RWPE2 (cell line): ENCODE measurements around the gene IDUA.
A peak's percentile ranks its signal among the peaks of the same experiment; 100 is the strongest.

ENCODE experiments used
- ATAC-seq: fragments of 200-7000 bp; cut with Tn5 transposase; 3 replicates; pipeline ENCODE4 v1.9.1; 2021; ENCODE audit warnings: low read depth
- DNase-seq: peaks from one replicate; pipeline ENCODE4 v3.0.0-alpha.2; 2020; ENCODE audit warnings: low spot score
- H3K27ac ChIP-seq: fragments of 450-650 bp; 2 replicates; pipeline ENCODE4 v1.5.1; 2017; ENCODE audit warnings: mild to moderate bottlenecking; ENCODE audit not compliant: poor library complexity, severe bottlenecking
- H3K27me3 ChIP-seq: fragments of 250-450 bp; sonication (Bioruptor Pico); 2 replicates; pipeline ENCODE4 v1.5.1; 2021; ENCODE audit warnings: mild to moderate bottlenecking, moderate library complexity; ENCODE audit not compliant: insufficient read depth, poor library complexity, severe bottlenecking
- H3K36me3 ChIP-seq: fragments of 250-450 bp; sonication (Bioruptor Pico); 2 replicates; pipeline ENCODE4 v1.5.1; 2020; ENCODE audit warnings: low read depth, mild to moderate bottlenecking, moderate library complexity
- H3K4me1 ChIP-seq: fragments of 250-450 bp; sonication (Bioruptor Pico); 2 replicates; pipeline ENCODE4 v1.5.1; 2021; ENCODE audit warnings: mild to moderate bottlenecking, moderate library complexity; ENCODE audit not compliant: insufficient read depth, poor library complexity, severe bottlenecking
- H3K4me3 ChIP-seq: fragments of 250-450 bp; sonication (Bioruptor Pico); 2 replicates; pipeline ENCODE4 v1.5.1; 2021; ENCODE audit warnings: mild to moderate bottlenecking, moderate library complexity; ENCODE audit not compliant: severe bottlenecking
- H3K9me3 ChIP-seq: fragments of 250-450 bp; sonication (Bioruptor Pico); 2 replicates; pipeline ENCODE4 v1.5.1; 2021; ENCODE audit warnings: mild to moderate bottlenecking, moderate library complexity; ENCODE audit not compliant: severe bottlenecking
- TF ChIP-seq, protein P1 (sequence below): fragments of 450-650 bp; IDR thresholded peaks from one replicate; pipeline ENCODE4 v1.5.1; 2017; ENCODE audit warnings: mild to moderate bottlenecking, moderate library complexity; ENCODE audit not compliant: poor library complexity, severe bottlenecking

IDUA gene

DNA sequence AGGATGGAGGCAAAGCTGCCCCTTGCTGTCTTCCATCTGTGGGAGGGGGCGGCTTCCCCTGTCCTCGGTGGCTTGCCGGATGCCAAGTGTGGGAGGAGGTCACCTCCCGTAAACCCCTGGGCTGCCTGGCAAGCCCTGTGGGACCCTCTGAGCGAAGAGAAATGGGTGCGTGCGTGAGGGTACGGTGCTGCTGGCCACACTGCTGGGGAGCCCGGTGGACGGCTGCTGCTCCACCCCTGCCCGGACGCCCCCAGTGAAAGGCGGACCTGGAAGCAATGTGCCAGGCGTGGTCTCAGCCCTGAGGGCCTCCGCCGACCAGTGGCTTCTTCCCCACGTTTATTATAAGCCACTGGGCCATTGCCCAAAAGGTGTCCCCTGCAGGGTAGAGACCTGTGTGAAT lies 4.6 kb upstream of the IDUA start:
- no peaks in the 10 kb centered on the region for H3K36me3 ChIP-seq
- H3K9me3 ChIP-seq, result no peaks in the 10 kb centered on the region
- H3K27me3 ChIP-seq, result no peaks in the 10 kb centered on the region
- TF ChIP-seq, protein P1, sequence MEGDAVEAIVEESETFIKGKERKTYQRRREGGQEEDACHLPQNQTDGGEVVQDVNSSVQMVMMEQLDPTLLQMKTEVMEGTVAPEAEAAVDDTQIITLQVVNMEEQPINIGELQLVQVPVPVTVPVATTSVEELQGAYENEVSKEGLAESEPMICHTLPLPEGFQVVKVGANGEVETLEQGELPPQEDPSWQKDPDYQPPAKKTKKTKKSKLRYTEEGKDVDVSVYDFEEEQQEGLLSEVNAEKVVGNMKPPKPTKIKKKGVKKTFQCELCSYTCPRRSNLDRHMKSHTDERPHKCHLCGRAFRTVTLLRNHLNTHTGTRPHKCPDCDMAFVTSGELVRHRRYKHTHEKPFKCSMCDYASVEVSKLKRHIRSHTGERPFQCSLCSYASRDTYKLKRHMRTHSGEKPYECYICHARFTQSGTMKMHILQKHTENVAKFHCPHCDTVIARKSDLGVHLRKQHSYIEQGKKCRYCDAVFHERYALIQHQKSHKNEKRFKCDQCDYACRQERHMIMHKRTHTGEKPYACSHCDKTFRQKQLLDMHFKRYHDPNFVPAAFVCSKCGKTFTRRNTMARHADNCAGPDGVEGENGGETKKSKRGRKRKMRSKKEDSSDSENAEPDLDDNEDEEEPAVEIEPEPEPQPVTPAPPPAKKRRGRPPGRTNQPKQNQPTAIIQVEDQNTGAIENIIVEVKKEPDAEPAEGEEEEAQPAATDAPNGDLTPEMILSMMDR, result no peak
- DNase-seq (no peak), ATAC-seq (no peak)
- peaks cover 19% of the 10 kb centered on the region for H3K4me1 ChIP-seq
- H3K4me3 ChIP-seq, result no peak overlapping the region
- H3K27ac ChIP-seq, result no peak overlapping the region

DNA sequence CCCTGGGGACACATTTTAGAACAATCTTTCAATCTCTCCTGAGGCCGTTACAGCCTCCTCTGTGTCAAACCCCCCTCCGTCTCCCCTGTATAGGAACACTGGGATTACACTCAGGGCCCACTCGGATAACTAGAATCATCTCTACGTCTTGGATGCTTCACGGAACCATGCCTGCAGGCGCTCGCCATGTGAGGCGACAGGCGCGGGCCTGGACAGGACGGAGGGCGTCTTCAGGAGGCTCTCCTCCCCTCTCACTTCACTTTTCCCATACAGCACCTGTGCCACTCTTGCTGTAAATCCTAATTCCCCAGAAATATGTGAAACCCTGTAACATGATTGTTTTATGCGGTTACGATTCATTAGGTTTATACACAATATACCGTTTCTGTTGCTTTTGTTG lies 4.0 kb upstream of the IDUA start:
- Histone ChIP-seq H3K4me3 (no peak overlapping the region), H3K36me3 (no peaks in the 10 kb centered on the region), H3K4me1 (peaks cover 19% of the 10 kb centered on the region), H3K27me3 (no peaks in the 10 kb centered on the region), H3K9me3 (no peaks in the 10 kb centered on the region), H3K27ac (no peak overlapping the region)
- TF ChIP-seq, protein P1, result no peak
- DNase-seq (no peak), ATAC-seq (no peak)

DNA sequence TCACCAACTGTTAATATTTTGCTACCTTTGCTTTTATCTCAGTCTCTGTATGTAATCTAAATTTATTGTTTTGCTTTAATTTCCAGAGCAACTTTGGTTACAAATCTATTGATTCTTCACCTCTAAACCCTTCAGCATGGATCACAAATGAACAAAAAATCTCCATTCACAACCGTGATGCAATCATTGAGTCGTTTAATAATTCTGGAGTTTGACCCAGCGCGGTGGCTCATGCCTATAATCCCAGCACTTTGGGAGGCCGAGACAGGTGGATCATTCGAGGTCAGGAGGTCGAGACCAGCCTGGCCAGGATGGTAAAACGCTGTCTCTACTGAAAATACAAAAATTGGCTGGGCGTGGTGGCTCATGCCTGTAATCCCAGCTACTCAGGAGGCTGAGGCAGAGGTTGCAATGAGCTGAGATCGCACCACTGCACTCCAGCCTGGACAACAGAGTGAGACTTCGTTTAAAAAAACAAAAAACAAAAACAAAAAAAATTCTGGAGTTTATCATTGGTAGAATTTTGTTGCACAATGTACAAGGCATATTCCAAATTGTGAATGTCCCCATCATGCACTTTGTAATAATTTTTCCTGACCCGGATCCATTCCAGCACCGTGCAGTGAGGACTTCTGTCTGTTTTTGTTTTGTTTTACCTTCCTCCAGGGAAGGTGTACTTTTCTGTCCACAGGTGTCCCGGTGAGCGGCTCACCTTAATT lies 2.3 kb upstream of the IDUA start:
- no peaks in the 10 kb centered on the region for H3K27me3 ChIP-seq
- TF ChIP-seq, protein P1, result no peak
- DNase-seq (no peak), ATAC-seq (no peak)
- H3K36me3 ChIP-seq, result no peaks in the 10 kb centered on the region
- H3K4me1 ChIP-seq, result peaks cover 9% of the 10 kb centered on the region
- H3K27ac ChIP-seq, result no peak overlapping the region
- H3K9me3 ChIP-seq, result no peaks in the 10 kb centered on the region
- no peak overlapping the region for H3K4me3 ChIP-seq

GRCh38 chr4:985123-985830 lies 1.6 kb upstream of the IDUA start:
- TF ChIP-seq, protein P1, result no peak
- Histone ChIP-seq H3K27me3 (no peaks in the 10 kb centered on the region), H3K4me3 (no peak overlapping the region), H3K4me1 (peaks cover 9% of the 10 kb centered on the region), H3K36me3 (no peaks in the 10 kb centered on the region), H3K27ac (no peak overlapping the region), H3K9me3 (no peaks in the 10 kb centered on the region)
- DNase-seq, result no peak
- ATAC-seq, result no peak

DNA sequence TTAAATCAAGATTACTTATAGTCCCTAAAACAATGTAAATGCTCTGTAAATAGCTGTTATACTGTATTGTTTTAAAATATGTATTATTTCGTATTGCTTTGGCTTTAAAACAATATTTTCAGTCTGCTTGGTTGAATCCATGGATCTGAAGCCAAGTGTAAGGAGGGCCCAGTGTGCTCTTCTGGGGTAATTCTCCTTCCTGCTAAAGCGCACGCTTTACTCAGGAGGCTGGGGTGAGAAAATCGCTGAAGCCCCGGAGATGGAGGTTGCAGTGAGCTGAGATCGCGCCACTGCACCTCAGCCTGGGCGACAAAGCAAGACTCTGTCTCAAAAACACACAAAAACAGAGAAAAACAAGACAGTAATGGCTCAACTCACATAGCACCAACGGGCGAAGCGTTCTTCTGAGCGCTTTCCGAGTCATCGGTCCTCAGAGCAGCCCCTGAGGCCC lies 391 bp upstream of the IDUA start:
- TF ChIP-seq, protein P1, result no peak
- H3K9me3 ChIP-seq, result no peaks in the 10 kb centered on the region
- H3K27me3 ChIP-seq, result no peaks in the 10 kb centered on the region
- ATAC-seq (no peak), DNase-seq (no peak)
- peaks cover 9% of the 10 kb centered on the region for H3K4me1 ChIP-seq
- H3K36me3 ChIP-seq, result no peaks in the 10 kb centered on the region
- H3K27ac ChIP-seq, result peak overlapping the region; percentile 57
- peak overlapping the region; percentile 71 for H3K4me3 ChIP-seq
